Stimulated activated effector memory CD8-positive, alpha-beta T cell treated with anti-CD3 and anti-CD28 coated beads, Interleukin-12 subunit alpha, Interleukin-12 subunit beta, amount 100 ng/mL, for 72 hours (primary cell): Measurements from ENCODE around the gene OR2J2.
"Not testable (repeated sequence)": the region's sequence is repeated elsewhere in the genome, so short reads cannot be mapped to it uniquely, and the experiment has no call there.

Experiments
- ATAC-seq: fragments of 150-1000 bp; cut with Tn5 transposase; 2 replicates; pipeline ENCODE4 v1.10.0; 2021
- DNase-seq, 2 donors: peaks; one replicate each; pipeline ENCODE4 v3.0.0; 2021 to 2022; ENCODE audit warnings: low spot score in 2 of 2
- H3K27ac Mint-ChIP-seq: one replicate; pipeline ENCODE4 v1.8.0; 2022; ENCODE audit warnings: mild to moderate bottlenecking, mixed read lengths
- H3K36me3 Mint-ChIP-seq: one replicate; pipeline ENCODE4 v1.8.0; 2022; ENCODE audit warnings: mild to moderate bottlenecking, mixed read lengths
- H3K4me1 Mint-ChIP-seq: one replicate; pipeline ENCODE4 v1.8.0; 2022; ENCODE audit warnings: mixed read lengths
- H3K4me3 Mint-ChIP-seq: one replicate; pipeline ENCODE4 v1.8.0; 2022; ENCODE audit warnings: mild to moderate bottlenecking, mixed read lengths
- H3K9me3 Mint-ChIP-seq: one replicate; pipeline ENCODE4 v1.8.0; 2022; ENCODE audit warnings: mixed read lengths

Gene OR2J2

GRCh38 chr6:29200767-29201662 lies 30.3 kb downstream of the OR2J2 start:
- Mint-ChIP-seq H3K9me3 (no peaks in the 10 kb centered on the region), H3K27ac (no peak overlapping the region), H3K4me1 (no peaks in the 10 kb centered on the region), H3K4me3 (no peak overlapping the region), H3K36me3 (no peaks in the 10 kb centered on the region)
- peak; percentile 52 for ATAC-seq
- DNase-seq = no peak

- H3K27ac Mint-ChIP-seq = no peak overlapping the region
- no peaks in the 10 kb centered on the region for H3K9me3 Mint-ChIP-seq
- DNase-seq = no peak
- no peaks in the 10 kb centered on the region for H3K4me1 Mint-ChIP-seq
- ATAC-seq = no peak
- no peak overlapping the region for H3K4me3 Mint-ChIP-seq
- H3K36me3 Mint-ChIP-seq = no peaks in the 10 kb centered on the region
These were observed 31.3 kb downstream of the OR2J2 start for GRCh38 chr6:29201966-29202365.

DNA sequence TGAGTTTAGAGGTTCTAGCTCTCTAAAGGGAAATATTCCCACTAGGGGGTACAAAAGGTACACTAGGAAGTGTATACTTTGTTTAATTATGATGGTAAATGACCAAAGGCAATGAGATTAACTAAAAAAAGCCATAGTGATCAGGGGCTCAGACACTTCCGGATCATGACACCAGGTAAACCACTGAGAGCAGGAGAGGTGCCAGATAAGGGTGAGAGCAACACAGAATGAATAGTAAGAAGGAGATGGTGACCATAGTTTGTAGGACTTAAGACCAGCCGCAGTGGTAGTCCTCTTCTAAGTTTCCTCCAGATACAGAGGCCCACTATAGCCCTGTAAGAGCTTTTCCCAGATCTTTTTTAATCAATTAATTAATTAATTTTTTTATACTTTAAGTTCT lies 40.8 kb downstream of the OR2J2 start:
- no peak for ATAC-seq
- H3K27ac Mint-ChIP-seq = no peak overlapping the region

GRCh38 chr6:29216528-29216927 lies 45.8 kb downstream of the OR2J2 start:
- no peak for ATAC-seq
- Mint-ChIP-seq H3K4me3 (no peak overlapping the region), H3K27ac (no peak overlapping the region), H3K4me1 (no peaks in the 10 kb centered on the region), H3K9me3 (no peaks in the 10 kb centered on the region), H3K36me3 (no peaks in the 10 kb centered on the region)
- no peak for DNase-seq

More for the DNA sequence above, 40.8 kb downstream of the OR2J2 start:
- Mint-ChIP-seq H3K36me3 (no peaks in the 10 kb centered on the region), H3K4me1 (no peaks in the 10 kb centered on the region), H3K4me3 (no peak overlapping the region), H3K9me3 (no peaks in the 10 kb centered on the region)
- no peak for DNase-seq

GRCh38 chr6:29217242-29217641 lies 46.5 kb downstream of the OR2J2 start:
- H3K4me1 Mint-ChIP-seq, H3K4me3 Mint-ChIP-seq, H3K27ac Mint-ChIP-seq, H3K36me3 Mint-ChIP-seq, ATAC-seq, H3K9me3 Mint-ChIP-seq, DNase-seq: not testable (repeated sequence)

DNA sequence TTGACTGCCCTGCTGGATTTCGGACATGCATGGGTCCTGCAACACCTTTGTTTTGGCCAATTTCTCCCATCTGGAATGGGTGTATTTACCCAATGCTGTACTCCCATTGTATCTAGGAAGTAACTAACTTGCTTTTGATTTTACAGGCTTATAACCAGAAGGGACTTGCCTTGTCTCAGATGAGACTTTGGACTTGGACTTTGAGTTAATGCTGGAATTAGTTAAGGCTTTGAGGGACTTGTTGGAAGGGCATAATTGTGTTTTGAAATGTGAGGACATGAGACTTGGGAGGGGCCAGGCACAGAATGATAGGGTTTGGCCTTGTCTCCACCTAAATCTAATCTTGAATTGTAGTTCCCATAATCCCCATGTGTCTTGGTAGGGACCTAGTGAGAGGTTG lies 47.3 kb downstream of the OR2J2 start:
- not testable (repeated sequence) for H3K4me3 Mint-ChIP-seq, H3K27ac Mint-ChIP-seq, ATAC-seq, DNase-seq, H3K4me1 Mint-ChIP-seq, H3K9me3 Mint-ChIP-seq, H3K36me3 Mint-ChIP-seq
